Bronchial epithelial cell (primary cell): ENCODE results near the gene BCAN. TPM values are rescaled to one million over a fixed set of nuclear protein-coding genes. Genes with fewer than 3 reads are reported as not detected.

Source experiments
- DNase-seq: peaks from one replicate; pipeline ENCODE4 v3.0.0-alpha.2; 2010; ENCODE audit warnings: low read depth
- FAIRE-seq: peaks from 2 replicates; lab custom pipeline; 2011; peaks lifted over from hg19 to GRCh38; lab: Jason Lieb, UNC
- H3K27me3 ChIP-seq: 2 replicates; pipeline ENCODE4 v1.5.1; 2011; ENCODE audit warnings: low read length; ENCODE audit not compliant: control insufficient read depth, insufficient read depth
- H3K36me3 ChIP-seq: 2 replicates; pipeline ENCODE4 v1.5.1; 2011; ENCODE audit warnings: low read length; ENCODE audit not compliant: control insufficient read depth, insufficient read depth
- H3K4me3 ChIP-seq: 2 replicates; pipeline ENCODE4 v1.5.1; 2011; ENCODE audit warnings: mild to moderate bottlenecking, low read depth, low read length, control low read depth
- CTCF ChIP-seq: IDR thresholded peaks from 2 replicates; pipeline ENCODE4 v1.5.1; 2011; ENCODE audit warnings: mild to moderate bottlenecking, moderate library complexity, low read length, control low read depth, inconsistent platforms; ENCODE audit not compliant: insufficient read depth, severe bottlenecking
- total RNA-seq: library from RNA; depleted of rRNA; stranded (reverse); fragments of >200 nt; gene quantifications from 2 replicates; pipeline ENCODE4 v1.2.1, GENCODE V29; 2014

BCAN gene
- total RNA-seq, 1 donor from 2014 or later = not detected

DNA sequence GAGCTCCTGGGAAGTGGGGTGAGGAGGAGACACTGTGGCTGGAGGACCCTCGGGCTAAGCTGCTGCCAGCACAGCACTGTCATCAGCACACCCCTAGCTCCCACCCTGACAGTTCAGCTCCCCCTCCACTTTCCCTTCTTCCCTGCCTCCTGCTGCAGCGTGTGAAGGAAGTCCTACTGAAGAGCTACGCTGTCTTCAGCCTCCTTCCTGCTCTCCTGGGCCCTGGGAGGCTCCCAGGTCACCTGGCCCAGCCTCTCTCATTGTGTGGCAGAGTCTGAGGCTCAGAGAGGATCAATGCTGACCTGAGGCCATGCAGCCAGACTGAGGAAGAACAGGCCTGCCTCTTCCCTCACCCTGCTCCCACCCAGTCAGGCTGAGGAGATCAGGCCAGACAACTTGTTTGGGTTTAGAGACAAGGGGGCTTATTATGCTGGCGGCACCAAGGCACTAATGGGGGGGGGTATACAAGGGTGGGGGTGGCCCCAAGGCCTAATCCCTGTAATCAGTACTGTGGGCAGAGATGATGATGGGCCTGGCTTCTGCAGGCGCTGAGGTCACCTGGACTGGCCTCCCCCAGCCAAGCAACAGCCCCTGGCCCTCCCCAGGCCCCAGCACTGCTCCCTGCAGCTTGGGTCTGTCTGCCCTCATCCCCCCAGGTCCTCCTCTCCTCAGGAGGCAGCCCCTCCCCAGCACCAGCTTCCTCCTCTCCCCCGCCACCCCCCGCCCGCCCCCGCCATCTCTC, 26.2 kb downstream of the BCAN start:
- DNase-seq (no peak), FAIRE-seq (no peak)
- no peak for TF ChIP-seq CTCF
- no peak overlapping the region for H3K4me3 ChIP-seq
- peaks cover 5% of the 10 kb centered on the region for H3K27me3 ChIP-seq
- H3K36me3 ChIP-seq = no peaks in the 10 kb centered on the region

DNA sequence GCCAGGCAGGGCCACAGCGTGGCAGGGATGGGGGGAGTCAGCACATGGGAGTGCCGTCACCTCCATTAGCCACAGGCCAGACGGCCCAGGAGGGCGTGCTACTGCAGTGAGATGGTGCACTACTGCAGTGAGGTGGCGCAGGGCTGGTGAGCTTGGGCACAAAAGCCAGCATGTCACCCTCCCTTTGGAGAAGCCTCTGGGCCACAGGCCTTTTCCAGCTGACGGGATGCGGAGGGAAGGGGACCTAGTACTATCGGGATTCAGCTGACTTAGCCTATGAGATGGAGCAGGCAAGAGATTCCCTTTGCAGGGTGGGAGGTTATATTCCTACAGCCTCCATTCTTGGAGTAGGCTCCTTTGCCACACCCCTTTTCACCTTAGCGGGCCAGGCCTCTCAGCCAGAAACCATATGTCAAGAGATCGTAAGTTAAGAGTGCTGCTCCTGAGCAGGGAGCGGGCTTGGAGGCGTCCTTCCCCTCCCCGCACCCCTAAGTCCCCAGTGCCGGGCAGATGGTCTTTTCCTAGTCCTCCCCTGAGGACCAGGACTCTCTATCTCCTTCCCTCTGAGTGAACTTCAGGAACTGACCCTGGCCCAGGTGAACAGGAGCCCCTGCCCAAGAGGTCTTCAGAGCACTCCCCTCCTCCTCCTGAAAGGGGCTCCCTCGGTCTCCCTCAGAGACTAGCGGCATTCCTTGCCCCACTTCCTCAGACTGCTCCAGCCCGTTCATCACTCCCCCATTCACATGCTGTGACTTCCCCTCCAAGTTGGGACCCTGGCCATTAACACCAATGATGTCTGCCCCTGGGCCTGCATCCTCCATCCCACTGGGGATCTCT, 27.1 kb downstream of the BCAN start:
- no peak for TF ChIP-seq CTCF
- DNase-seq = no peak
- Histone ChIP-seq H3K27me3 (peaks cover 10% of the 10 kb centered on the region), H3K36me3 (no peaks in the 10 kb centered on the region), H3K4me3 (no peak overlapping the region)
- FAIRE-seq = no peak

GRCh38 chr1:156669794-156670193, 27.9 kb downstream of the BCAN start:
- no peaks in the 10 kb centered on the region for H3K36me3 ChIP-seq
- H3K4me3 ChIP-seq = no peak overlapping the region
- peaks cover 10% of the 10 kb centered on the region for H3K27me3 ChIP-seq
- FAIRE-seq = no peak
- no peak for DNase-seq
- TF ChIP-seq CTCF = no peak

GRCh38 chr1:156670359-156670758, 28.4 kb downstream of the BCAN start:
- no peaks in the 10 kb centered on the region for H3K36me3 ChIP-seq
- TF ChIP-seq CTCF = no peak
- no peak overlapping the region for H3K4me3 ChIP-seq
- H3K27me3 ChIP-seq = peaks cover 12% of the 10 kb centered on the region
- DNase-seq (no peak), FAIRE-seq (no peak)

DNA sequence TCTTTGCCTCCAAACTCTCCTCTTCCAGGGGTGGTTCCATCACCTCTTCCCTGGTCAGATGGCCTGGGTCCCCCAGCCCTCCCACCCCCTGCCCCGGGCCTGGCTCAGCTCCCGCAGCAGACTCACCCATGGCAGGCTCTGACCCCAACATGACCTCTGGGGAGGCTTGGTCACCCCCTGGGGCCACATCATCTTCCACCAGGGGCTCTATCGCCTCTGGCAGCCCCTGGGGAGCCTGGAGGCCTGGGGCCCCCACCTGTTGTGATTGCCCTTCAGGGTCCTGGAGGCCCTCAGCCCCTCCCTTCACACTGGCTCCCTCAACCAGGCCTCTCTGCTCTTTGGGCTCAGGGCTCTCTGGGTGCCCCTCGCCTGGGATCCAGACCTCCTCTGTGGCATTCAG, 28.9 kb downstream of the BCAN start:
- DNase-seq (no peak), FAIRE-seq (no peak)
- no peak overlapping the region for H3K4me3 ChIP-seq
- H3K27me3 ChIP-seq = peaks cover 15% of the 10 kb centered on the region
- TF ChIP-seq CTCF = no peak
- no peaks in the 10 kb centered on the region for H3K36me3 ChIP-seq
